GM06990 (cell line): ENCODE measurements around the gene KCND3.

Source experiments
- DNase-seq: peaks from one replicate; pipeline ENCODE4 v3.0.0-alpha.2; 2011; ENCODE audit not compliant: insufficient read length; ENCODE audit errors: extremely low read depth
- H3K27me3 ChIP-seq: replicated peaks from 2 replicates; pipeline ENCODE4 v1.6.0; 2011; ENCODE audit warnings: low read length; ENCODE audit not compliant: control insufficient read depth, insufficient read depth
- H3K36me3 ChIP-seq: 2 replicates; pipeline ENCODE4 v1.5.1; 2011; ENCODE audit warnings: low read length; ENCODE audit not compliant: control insufficient read depth, insufficient read depth
- H3K4me3 ChIP-seq: replicated peaks from 2 replicates; pipeline ENCODE4 v1.5.1; 2011; ENCODE audit warnings: low read depth, mild to moderate bottlenecking, control low read depth, low read length
- TF ChIP-seq, protein P1 (sequence below): IDR thresholded peaks from 2 replicates; pipeline ENCODE4 v1.5.1; 2011; ENCODE audit warnings: low read length, control low read depth, mild to moderate bottlenecking, inconsistent platforms; ENCODE audit not compliant: insufficient read depth, poor library complexity, severe bottlenecking

KCND3 gene

DNA sequence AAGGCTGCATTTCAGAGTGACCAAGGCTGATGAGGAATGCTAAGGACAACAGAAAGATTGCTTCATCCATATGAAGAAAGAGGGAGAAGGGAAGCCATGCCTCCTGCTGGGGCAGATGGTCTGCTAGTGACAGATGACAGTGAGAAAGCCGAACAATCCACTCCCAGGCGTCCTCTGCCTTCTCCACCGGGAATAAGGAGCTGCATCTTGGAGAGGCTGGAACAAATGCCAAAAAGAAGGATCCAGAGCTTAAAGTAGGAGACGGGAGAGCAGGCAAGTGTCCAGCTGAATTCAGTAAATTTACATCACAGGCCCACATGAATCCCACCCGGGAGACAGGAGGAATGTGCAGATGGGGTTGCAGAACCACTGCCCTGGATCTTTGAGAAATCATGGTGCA is 200.3 kb downstream of the KCND3 start:
- Histone ChIP-seq H3K36me3 (no peaks in the 10 kb centered on the region), H3K27me3 (peaks cover 3% of the 10 kb centered on the region), H3K4me3 (no peak overlapping the region)
- TF ChIP-seq, protein P1, sequence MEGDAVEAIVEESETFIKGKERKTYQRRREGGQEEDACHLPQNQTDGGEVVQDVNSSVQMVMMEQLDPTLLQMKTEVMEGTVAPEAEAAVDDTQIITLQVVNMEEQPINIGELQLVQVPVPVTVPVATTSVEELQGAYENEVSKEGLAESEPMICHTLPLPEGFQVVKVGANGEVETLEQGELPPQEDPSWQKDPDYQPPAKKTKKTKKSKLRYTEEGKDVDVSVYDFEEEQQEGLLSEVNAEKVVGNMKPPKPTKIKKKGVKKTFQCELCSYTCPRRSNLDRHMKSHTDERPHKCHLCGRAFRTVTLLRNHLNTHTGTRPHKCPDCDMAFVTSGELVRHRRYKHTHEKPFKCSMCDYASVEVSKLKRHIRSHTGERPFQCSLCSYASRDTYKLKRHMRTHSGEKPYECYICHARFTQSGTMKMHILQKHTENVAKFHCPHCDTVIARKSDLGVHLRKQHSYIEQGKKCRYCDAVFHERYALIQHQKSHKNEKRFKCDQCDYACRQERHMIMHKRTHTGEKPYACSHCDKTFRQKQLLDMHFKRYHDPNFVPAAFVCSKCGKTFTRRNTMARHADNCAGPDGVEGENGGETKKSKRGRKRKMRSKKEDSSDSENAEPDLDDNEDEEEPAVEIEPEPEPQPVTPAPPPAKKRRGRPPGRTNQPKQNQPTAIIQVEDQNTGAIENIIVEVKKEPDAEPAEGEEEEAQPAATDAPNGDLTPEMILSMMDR: no peak
- DNase-seq: no peak

DNA sequence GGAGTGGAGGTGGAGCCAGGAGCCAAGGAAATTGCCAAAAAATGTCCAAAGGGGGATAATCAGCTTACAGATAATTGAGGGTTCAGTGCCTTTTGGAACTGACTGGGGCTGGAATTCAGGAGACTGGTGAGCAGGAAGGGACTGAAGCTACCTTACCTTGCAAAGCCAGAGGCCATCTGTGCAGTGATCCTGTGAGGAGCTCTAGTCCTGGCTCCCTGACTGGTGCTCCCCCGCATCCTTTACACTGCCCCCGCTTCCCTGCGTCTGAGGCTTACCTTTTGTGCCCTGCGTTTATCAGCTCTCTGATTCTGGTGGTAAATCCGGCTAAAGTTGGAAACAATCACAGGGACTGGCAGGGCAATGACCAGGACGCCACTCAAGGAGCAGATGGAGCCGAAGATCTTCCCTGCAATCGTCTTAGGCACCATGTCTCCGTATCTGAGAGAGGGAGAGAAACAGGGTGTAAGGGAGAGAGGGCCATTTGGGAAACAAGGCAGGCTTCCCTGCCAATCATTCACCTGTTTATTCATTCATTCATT is 202.7 kb downstream of the KCND3 start:
- H3K36me3 ChIP-seq: no peaks in the 10 kb centered on the region
- TF ChIP-seq, protein P1: no peak
- no peak overlapping the region for H3K4me3 ChIP-seq
- H3K27me3 ChIP-seq: no peaks in the 10 kb centered on the region; the same call in none of the 2 replicates
- DNase-seq: no peak

DNA sequence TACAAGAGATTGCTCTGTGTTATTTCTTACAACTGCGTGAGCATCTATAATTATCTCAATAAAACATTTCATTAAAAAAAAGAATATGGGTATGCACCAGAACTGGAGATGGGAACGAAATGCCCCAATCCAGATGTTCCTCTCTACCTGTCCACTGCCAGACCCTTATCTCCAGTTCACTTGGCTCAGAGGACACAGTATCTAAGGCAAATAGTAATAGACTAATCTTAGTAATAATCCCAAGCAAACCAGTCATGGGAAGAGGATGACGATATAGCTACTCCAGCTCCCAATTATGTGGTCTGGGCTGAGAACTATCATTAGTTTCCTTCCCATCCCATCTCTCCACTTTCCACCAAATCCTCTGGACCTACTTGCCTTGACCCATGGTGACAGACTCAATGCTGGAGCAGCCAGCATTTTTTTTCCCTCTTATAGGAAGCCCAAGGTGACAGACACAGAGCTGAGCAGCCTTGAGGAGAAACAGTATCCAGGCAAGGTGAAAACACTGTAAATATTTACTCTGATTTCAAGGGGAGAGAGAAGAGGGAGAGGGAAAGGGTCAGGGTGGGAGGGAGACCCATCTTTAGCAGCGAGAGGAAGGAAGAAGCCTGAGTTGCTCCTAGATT is 205.1 kb downstream of the KCND3 start:
- DNase-seq: no peak
- no peak overlapping the region for H3K4me3 ChIP-seq
- no peaks in the 10 kb centered on the region; the same call in none of the 2 replicates for H3K27me3 ChIP-seq
- TF ChIP-seq, protein P1: no peak
- H3K36me3 ChIP-seq: no peaks in the 10 kb centered on the region

DNA sequence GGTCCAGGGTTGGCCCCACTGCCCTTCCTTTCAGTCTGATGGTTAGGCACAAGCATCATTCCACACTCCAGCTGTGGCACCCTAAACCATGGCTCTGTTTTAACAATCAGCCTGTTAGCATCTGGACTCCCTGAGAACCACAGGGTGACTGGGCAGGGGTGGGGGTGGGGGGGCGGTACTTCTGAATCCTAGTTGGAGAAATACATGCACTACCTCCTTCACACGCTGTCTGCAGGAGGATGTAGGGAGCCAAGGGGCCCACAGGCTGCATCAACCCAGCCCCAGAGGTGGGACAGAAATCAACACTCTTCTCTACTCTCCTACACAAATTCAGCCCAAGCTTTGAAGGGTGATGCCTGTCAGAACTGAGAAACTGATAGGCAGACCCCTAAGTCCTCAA is 209.9 kb downstream of the KCND3 start:
- Histone ChIP-seq H3K36me3 (no peaks in the 10 kb centered on the region), H3K27me3 (no peaks in the 10 kb centered on the region; the same call in 1 of the 2 replicates), H3K4me3 (no peak overlapping the region)
- no peak for DNase-seq
- TF ChIP-seq, protein P1: no peak

DNA sequence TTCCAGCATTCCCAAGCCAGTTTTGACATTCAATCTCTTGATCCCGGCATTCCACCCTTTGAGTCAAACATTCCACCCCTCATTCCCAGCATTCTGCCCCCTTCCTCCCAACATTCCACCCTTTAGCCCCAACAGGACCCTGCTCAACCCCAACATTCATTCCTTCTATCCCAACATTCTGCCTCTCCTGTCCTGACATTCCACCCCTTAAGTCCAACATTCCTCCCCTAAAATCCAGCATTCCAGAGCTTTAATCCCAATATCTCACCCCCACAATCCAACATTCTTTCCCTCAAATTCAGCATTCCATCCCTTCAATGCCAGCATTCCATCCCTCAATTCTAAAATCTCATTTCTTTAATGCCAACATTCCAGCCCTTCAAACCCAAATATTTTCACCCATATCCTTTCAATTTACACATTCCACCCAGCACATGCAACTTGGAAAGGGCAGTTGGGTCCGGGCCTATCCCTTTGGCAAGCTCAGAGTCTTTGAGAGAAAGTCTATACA is 210.9 kb downstream of the KCND3 start:
- no peak overlapping the region for H3K4me3 ChIP-seq
- TF ChIP-seq, protein P1: no peak
- no peaks in the 10 kb centered on the region; the same call in 1 of the 2 replicates for H3K27me3 ChIP-seq
- DNase-seq: no peak
- H3K36me3 ChIP-seq: no peaks in the 10 kb centered on the region
